ENCODE data around the gene SH2D4B.

SH2D4B gene

DNA sequence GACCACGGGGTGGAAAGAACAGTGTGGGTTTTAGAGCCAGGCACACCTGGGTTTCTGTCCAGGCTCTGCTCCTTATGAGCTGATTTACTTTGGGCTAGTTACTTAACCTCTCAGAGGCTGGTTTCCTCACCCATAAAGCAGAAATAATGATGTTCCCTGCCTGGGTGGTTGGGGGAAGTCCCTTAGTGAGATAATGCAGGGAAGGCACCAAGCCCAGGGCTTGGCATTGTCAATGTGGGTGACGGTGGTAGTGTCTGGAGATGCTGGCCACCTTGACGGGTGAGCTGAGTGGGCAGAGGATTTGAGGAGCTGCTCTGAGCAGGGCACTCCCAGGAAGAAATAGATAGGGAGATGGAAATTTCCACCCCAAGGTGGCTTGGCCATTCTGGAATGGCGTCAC lies 65.2 kb downstream of the SH2D4B start:
- no peaks in the 10 kb centered on the region for H3K36me3 ChIP-seq (ENCODE audit: insufficient read depth, low read length)
- no peaks in the 10 kb centered on the region for H3K9me2 ChIP-seq (ENCODE audit: low read depth, low read length)
- no peaks in the 10 kb centered on the region for H3K27me3 ChIP-seq (ENCODE audit: insufficient read depth, low read length)
- no peak overlapping the region for H3K4me2 ChIP-seq (ENCODE audit: low read length)
- H4K20me1 ChIP-seq (ENCODE audit: insufficient read depth, low read length): no peaks in the 10 kb centered on the region
- no peak overlapping the region for H2AFZ ChIP-seq (ENCODE audit: low read length)
- no peaks in the 10 kb centered on the region for H3F3A ChIP-seq (ENCODE audit: insufficient read depth, low read length)
- H3K4me1 ChIP-seq (ENCODE audit: insufficient read depth, low read length, severe bottlenecking): peaks cover 4% of the 10 kb centered on the region
- H3K9me3 ChIP-seq (ENCODE audit: low read length): no peaks in the 10 kb centered on the region
- H3K9ac ChIP-seq (ENCODE audit: low read length): no peak overlapping the region
- H3K27ac ChIP-seq (ENCODE audit: low read depth, low read length, poor library complexity, severe bottlenecking): no peak overlapping the region
- H3K4me3 ChIP-seq (ENCODE audit: low read depth, low read length, poor library complexity, severe bottlenecking): no peak overlapping the region
- H3K79me2 ChIP-seq (ENCODE audit: insufficient read depth, low read length): no peaks in the 10 kb centered on the region
- TF ChIP-seq, protein P1, sequence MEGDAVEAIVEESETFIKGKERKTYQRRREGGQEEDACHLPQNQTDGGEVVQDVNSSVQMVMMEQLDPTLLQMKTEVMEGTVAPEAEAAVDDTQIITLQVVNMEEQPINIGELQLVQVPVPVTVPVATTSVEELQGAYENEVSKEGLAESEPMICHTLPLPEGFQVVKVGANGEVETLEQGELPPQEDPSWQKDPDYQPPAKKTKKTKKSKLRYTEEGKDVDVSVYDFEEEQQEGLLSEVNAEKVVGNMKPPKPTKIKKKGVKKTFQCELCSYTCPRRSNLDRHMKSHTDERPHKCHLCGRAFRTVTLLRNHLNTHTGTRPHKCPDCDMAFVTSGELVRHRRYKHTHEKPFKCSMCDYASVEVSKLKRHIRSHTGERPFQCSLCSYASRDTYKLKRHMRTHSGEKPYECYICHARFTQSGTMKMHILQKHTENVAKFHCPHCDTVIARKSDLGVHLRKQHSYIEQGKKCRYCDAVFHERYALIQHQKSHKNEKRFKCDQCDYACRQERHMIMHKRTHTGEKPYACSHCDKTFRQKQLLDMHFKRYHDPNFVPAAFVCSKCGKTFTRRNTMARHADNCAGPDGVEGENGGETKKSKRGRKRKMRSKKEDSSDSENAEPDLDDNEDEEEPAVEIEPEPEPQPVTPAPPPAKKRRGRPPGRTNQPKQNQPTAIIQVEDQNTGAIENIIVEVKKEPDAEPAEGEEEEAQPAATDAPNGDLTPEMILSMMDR (IDR thresholded peaks at IDR 0.05; ENCODE audit: low read length): no peak
- TF ChIP-seq EZH2 (IDR thresholded peaks at IDR 0.05; ENCODE audit: borderline replicate concordance, low read length): no peak

DNA sequence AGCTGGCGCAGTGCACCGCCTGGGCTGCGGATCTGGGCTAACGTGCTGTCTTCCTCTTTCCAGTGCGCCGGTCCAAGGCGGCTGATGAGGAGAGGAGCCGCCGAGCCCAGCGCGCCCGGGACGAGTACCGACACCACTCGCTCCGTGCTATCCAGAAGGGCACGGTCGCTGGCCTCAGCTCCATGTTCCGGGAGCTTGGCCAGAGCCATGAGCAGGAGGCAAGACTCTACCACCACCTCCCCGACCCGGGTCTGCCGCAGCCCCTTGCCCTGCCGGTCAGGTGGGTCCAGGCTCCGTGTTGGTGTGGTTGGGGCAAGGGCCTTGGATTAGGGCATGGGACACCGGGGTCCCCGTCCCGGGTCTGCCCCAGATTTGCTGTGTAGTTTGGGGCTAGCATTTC lies 65.8 kb downstream of the SH2D4B start:
- TF ChIP-seq, protein P1 (IDR thresholded peaks at IDR 0.05; ENCODE audit: low read length): no peak
- TF ChIP-seq EZH2 (IDR thresholded peaks at IDR 0.05; ENCODE audit: borderline replicate concordance, low read length): no peak
- Histone ChIP-seq H3K27me3 (ENCODE audit: insufficient read depth, low read length) (no peaks in the 10 kb centered on the region), H3K4me2 (ENCODE audit: low read length) (no peak overlapping the region), H3K4me3 (ENCODE audit: low read depth, low read length, poor library complexity, severe bottlenecking) (no peak overlapping the region), H3K79me2 (ENCODE audit: insufficient read depth, low read length) (no peaks in the 10 kb centered on the region), H3F3A (ENCODE audit: insufficient read depth, low read length) (no peaks in the 10 kb centered on the region), H3K9ac (ENCODE audit: low read length) (no peak overlapping the region), H3K36me3 (ENCODE audit: insufficient read depth, low read length) (no peaks in the 10 kb centered on the region), H3K4me1 (ENCODE audit: insufficient read depth, low read length, severe bottlenecking) (no peaks in the 10 kb centered on the region), H3K9me3 (ENCODE audit: low read length) (no peaks in the 10 kb centered on the region), H3K27ac (ENCODE audit: low read depth, low read length, poor library complexity, severe bottlenecking) (no peak overlapping the region), H4K20me1 (ENCODE audit: insufficient read depth, low read length) (no peaks in the 10 kb centered on the region), H3K9me2 (ENCODE audit: low read depth, low read length) (no peaks in the 10 kb centered on the region), H2AFZ (ENCODE audit: low read length) (no peak overlapping the region)

DNA sequence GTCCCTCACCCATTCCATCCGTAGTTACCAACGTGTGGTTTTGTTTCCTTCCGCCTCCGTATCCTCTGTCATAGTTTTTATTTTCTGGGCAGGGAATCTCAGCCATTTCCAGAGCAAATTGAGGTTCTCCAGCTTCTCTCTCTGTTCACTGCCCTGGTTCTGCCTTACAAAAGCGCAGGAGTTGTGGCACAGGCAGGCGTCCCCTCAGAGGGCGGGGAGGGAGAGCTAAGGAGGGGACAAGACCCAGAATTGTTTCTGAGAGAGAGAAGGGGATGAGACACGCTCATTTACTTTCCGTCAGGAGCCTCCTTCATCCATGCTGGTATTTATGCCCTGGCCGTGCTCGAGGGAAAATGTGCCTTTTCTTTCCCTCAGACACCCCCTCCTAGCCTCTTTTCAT lies 71.0 kb downstream of the SH2D4B start:
- Histone ChIP-seq H4K20me1 (ENCODE audit: insufficient read depth, low read length) (no peaks in the 10 kb centered on the region), H3K4me3 (ENCODE audit: low read depth, low read length, poor library complexity, severe bottlenecking) (no peak overlapping the region), H3K36me3 (ENCODE audit: insufficient read depth, low read length) (no peaks in the 10 kb centered on the region; the same call in 1 of the 2 replicates), H2AFZ (ENCODE audit: low read length) (no peak overlapping the region), H3K4me2 (ENCODE audit: low read length) (no peak overlapping the region), H3K79me2 (ENCODE audit: insufficient read depth, low read length) (no peaks in the 10 kb centered on the region), H3K27me3 (ENCODE audit: insufficient read depth, low read length) (peaks cover 3% of the 10 kb centered on the region; the same call in 1 of the 2 replicates), H3K9me2 (ENCODE audit: low read depth, low read length) (no peaks in the 10 kb centered on the region), H3F3A (ENCODE audit: insufficient read depth, low read length) (no peaks in the 10 kb centered on the region), H3K9me3 (ENCODE audit: low read length) (no peaks in the 10 kb centered on the region), H3K9ac (ENCODE audit: low read length) (no peak overlapping the region), H3K27ac (ENCODE audit: low read depth, low read length, poor library complexity, severe bottlenecking) (no peak overlapping the region), H3K4me1 (ENCODE audit: insufficient read depth, low read length, severe bottlenecking) (no peaks in the 10 kb centered on the region)
- no peak for TF ChIP-seq EZH2 (IDR thresholded peaks at IDR 0.05; ENCODE audit: borderline replicate concordance, low read length)
- TF ChIP-seq, protein P1 (IDR thresholded peaks at IDR 0.05; ENCODE audit: low read length): no peak

All from OCI-LY1 (cell line).